ENCODE data around the gene IFNK. TPM values are rescaled to one million over a fixed set of nuclear protein-coding genes. Genes with fewer than 3 reads are reported as not detected.

IFNK gene
- polyA plus RNA-seq, 2 of the 4 experiments (the other 2 are of a cell fraction) = not detected

GRCh38 chr9:27536168-27536567, 12.1 kb downstream of the IFNK start:
- TF ChIP-seq TFCP2L1 (CRISPR knock-in tag; IDR thresholded peaks at IDR 0.05) = no peak
- no peak for TF ChIP-seq CTCF (IDR thresholded peaks at IDR 0.05)
- no peak for TF ChIP-seq CBX2 (IDR thresholded peaks at IDR 0.05; ENCODE audit: borderline replicate concordance, low read depth)
- TF ChIP-seq POLR2A (IDR thresholded peaks at IDR 0.05; ENCODE audit: low read length) = no peak
- no peak for TF ChIP-seq CHD2 (IDR thresholded peaks at IDR 0.05; ENCODE audit: low read length, partially characterized antibody)
- no peak for TF ChIP-seq RAD21 (conservative IDR thresholded peaks at IDR 0.05 in 1 of 2, IDR thresholded peaks at IDR 0.05 in 1 of 2)
- TF ChIP-seq MAX (IDR thresholded peaks at IDR 0.05) = no peak
- TF ChIP-seq FOXS1 (CRISPR knock-in tag; IDR thresholded peaks at IDR 0.05) = no peak
- no peak for TF ChIP-seq PHF8 (IDR thresholded peaks at IDR 0.05; ENCODE audit: borderline replicate concordance, low read depth)
- no peak for TF ChIP-seq CEBPB (IDR thresholded peaks at IDR 0.05)
- TF ChIP-seq MAZ (IDR thresholded peaks at IDR 0.05; ENCODE audit: borderline replicate concordance, low read depth, low read length) = no peak
- no peak for TF ChIP-seq ZNF302 (CRISPR knock-in tag; IDR thresholded peaks at IDR 0.05)
- no peak for TF ChIP-seq MAFK (IDR thresholded peaks at IDR 0.05; ENCODE audit: partially characterized antibody)
- TF ChIP-seq SMC3 (IDR thresholded peaks at IDR 0.05) = no peak
- no peak for TF ChIP-seq HOXB13 (CRISPR knock-in tag; IDR thresholded peaks at IDR 0.05; ENCODE audit: low read depth)
- Histone ChIP-seq H3K27ac (no peak overlapping the region), H3K4me3 (no peak overlapping the region), H3K9me3 (no peaks in the 10 kb centered on the region), H3K4me1 (peaks cover 43% of the 10 kb centered on the region), H3K4me2 (no peak overlapping the region)
- CTCF ChIA-PET = interaction anchor here (0.6 to 19.4 kb wide), 4 partner anchors 11 to 203 kb away, joined by 3 to 266 read pairs (median 17); no protein-coding TSS in a partner anchor
- DNase-seq (ENCODE audit: low read depth in 1 of 2, low spot score in 1 of 2) (no peak), ATAC-seq (no peak), FAIRE-seq (no peak)
- WGBS (ENCODE audit: missing lambda C conversion rate) = 77% methylated on average over 3 of the region's 3 CpGs
- POLR2A ChIA-PET = no interaction called here

GRCh38 chr9:27537027-27537435, 12.9 kb downstream of the IFNK start:
- DNase-seq (ENCODE audit: low read depth in 1 of 2, low spot score in 1 of 2) (no peak), FAIRE-seq (no peak), ATAC-seq (no peak)
- CTCF ChIA-PET = interaction anchor here (0.6 to 19.4 kb wide), 4 partner anchors 7 to 204 kb away, joined by 3 to 266 read pairs (median 28); partner anchors contain the start of gene MOB3B
- 56% methylated on average over 7 of the region's 7 CpGs for WGBS (ENCODE audit: missing lambda C conversion rate)
- POLR2A ChIA-PET = no interaction called here
- Histone ChIP-seq H3K4me1 (peaks cover 43% of the 10 kb centered on the region), H3K9me3 (no peaks in the 10 kb centered on the region), H3K4me3 (no peak overlapping the region), H3K4me2 (peak overlapping the region; percentile 6; the same call in 2 of the 3 replicates), H3K27ac (peak overlapping the region in 1 of 2 experiments; percentile 2; a peak in 1 of 6 replicates)
- TF ChIP-seq JUNB (IDR thresholded peaks at IDR 0.05) = no peak
- no peak for TF ChIP-seq NFE2L2 (conservative IDR thresholded peaks at IDR 0.05; ENCODE audit: low read length)
- no peak for TF ChIP-seq FOSL2 (IDR thresholded peaks at IDR 0.05)
- TF ChIP-seq FOSL2 (CRISPR knock-in tag; IDR thresholded peaks at IDR 0.05) = no peak
- TF ChIP-seq ZNF302 (CRISPR knock-in tag; IDR thresholded peaks at IDR 0.05) = no peak
- TF ChIP-seq EHF (CRISPR knock-in tag; IDR thresholded peaks at IDR 0.05) = no peak
- TF ChIP-seq REST (IDR thresholded peaks at IDR 0.05) = no peak
- no peak for TF ChIP-seq RARB (CRISPR knock-in tag; IDR thresholded peaks at IDR 0.05)
- no peak for TF ChIP-seq ZC3H11A (IDR thresholded peaks at IDR 0.05)
- TF ChIP-seq MAFK (IDR thresholded peaks at IDR 0.05; ENCODE audit: partially characterized antibody) = no peak
- no peak for TF ChIP-seq PBX3 (IDR thresholded peaks at IDR 0.05)
- no peak for TF ChIP-seq JUN (IDR thresholded peaks at IDR 0.05)
- TF ChIP-seq CHD2 (IDR thresholded peaks at IDR 0.05; ENCODE audit: low read length, partially characterized antibody) = no peak
- no peak for TF ChIP-seq PHF8 (IDR thresholded peaks at IDR 0.05; ENCODE audit: borderline replicate concordance, low read depth)
- TF ChIP-seq MAX (IDR thresholded peaks at IDR 0.05) = no peak
- TF ChIP-seq HEYL (CRISPR knock-in tag; IDR thresholded peaks at IDR 0.05) = no peak
- TF ChIP-seq KDM5A (IDR thresholded peaks at IDR 0.05) = no peak
- no peak for TF ChIP-seq TP53 (CRISPR knock-in tag; IDR thresholded peaks at IDR 0.05)
- no peak for TF ChIP-seq HOXA7 (CRISPR knock-in tag; IDR thresholded peaks at IDR 0.05)
- no peak for TF ChIP-seq FOSB (CRISPR knock-in tag; IDR thresholded peaks at IDR 0.05)
- TF ChIP-seq NR3C1 (IDR thresholded peaks at IDR 0.05) = no peak
